ENCODE data around the gene MSL1. TPM values are rescaled to one million over a fixed set of nuclear protein-coding genes. Genes with fewer than 3 reads are reported as not detected.

The MSL1 gene
- total and polyA plus RNA-seq, 2 of the 13 experiments (the other 11 are each of a cell fraction or from before 2014, with no cell fraction given) = 63.8 to 88.5 TPM

- peak; percentile 17; the same call in 1 of the 2 replicates for TF ChIP-seq ZNF580 (CRISPR knock-in tag; IDR thresholded peaks at IDR 0.05; ENCODE audit: borderline replicate concordance, low read depth)
- peak; percentile 84 for TF ChIP-seq NR2F6 (IDR thresholded peaks at IDR 0.05)
- TF ChIP-seq NR2F6 (CRISPR knock-in tag; IDR thresholded peaks at IDR 0.05) = peak; percentile 87
- no peak for TF ChIP-seq ZSCAN21 (CRISPR knock-in tag; IDR thresholded peaks at IDR 0.05; ENCODE audit: borderline replicate concordance)
- TF ChIP-seq THYN1 (CRISPR knock-in tag; IDR thresholded peaks at IDR 0.05; ENCODE audit: borderline replicate concordance, low read depth) = no peak
- peak; percentile 40; the same call in 1 of the 2 replicates for TF ChIP-seq ZSCAN20 (CRISPR knock-in tag; IDR thresholded peaks at IDR 0.05; ENCODE audit: borderline replicate concordance)
- 0 out of 2 replicates have a peak, but pooled peaks have one; percentile 55 for TF ChIP-seq ZSCAN29 (CRISPR knock-in tag; conservative IDR thresholded peaks at IDR 0.05)
- TF ChIP-seq ZFY (CRISPR knock-in tag; IDR thresholded peaks at IDR 0.05) = no peak
- no peak for TF ChIP-seq CBX2 (IDR thresholded peaks at IDR 0.05; ENCODE audit: low read depth, low read length)
- TF ChIP-seq CBX2 (CRISPR knock-in tag; IDR thresholded peaks at IDR 0.05; ENCODE audit: low read depth) = no peak
- TF ChIP-seq, protein P1, sequence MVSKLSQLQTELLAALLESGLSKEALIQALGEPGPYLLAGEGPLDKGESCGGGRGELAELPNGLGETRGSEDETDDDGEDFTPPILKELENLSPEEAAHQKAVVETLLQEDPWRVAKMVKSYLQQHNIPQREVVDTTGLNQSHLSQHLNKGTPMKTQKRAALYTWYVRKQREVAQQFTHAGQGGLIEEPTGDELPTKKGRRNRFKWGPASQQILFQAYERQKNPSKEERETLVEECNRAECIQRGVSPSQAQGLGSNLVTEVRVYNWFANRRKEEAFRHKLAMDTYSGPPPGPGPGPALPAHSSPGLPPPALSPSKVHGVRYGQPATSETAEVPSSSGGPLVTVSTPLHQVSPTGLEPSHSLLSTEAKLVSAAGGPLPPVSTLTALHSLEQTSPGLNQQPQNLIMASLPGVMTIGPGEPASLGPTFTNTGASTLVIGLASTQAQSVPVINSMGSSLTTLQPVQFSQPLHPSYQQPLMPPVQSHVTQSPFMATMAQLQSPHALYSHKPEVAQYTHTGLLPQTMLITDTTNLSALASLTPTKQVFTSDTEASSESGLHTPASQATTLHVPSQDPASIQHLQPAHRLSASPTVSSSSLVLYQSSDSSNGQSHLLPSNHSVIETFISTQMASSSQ (IDR thresholded peaks at IDR 0.05; ENCODE audit: low read depth) = no peak
- TF ChIP-seq, protein P1 (CRISPR knock-in tag; IDR thresholded peaks at IDR 0.05; ENCODE audit: borderline replicate concordance) = no peak
- 0 out of 2 replicates have a peak, but pooled peaks have one; percentile 25 for TF ChIP-seq KDM1A (CRISPR knock-in tag; IDR thresholded peaks at IDR 0.05)
- TF ChIP-seq SRSF1 (optimal IDR thresholded peaks at IDR 0.05; ENCODE audit: low read depth, low read length) = peak; percentile 4
- TF ChIP-seq, protein P2, sequence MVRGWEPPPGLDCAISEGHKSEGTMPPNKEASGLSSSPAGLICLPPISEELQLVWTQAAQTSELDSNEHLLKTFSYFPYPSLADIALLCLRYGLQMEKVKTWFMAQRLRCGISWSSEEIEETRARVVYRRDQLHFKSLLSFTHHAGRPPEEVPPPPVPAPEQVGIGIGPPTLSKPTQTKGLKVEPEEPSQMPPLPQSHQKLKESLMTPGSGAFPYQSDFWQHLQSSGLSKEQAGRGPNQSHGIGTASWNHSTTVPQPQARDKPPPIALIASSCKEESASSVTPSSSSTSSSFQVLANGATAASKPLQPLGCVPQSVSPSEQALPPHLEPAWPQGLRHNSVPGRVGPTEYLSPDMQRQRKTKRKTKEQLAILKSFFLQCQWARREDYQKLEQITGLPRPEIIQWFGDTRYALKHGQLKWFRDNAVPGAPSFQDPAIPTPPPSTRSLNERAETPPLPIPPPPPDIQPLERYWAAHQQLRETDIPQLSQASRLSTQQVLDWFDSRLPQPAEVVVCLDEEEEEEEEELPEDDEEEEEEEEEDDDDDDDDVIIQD (CRISPR knock-in tag; IDR thresholded peaks at IDR 0.05; ENCODE audit: low read depth) = no peak
- TF ChIP-seq, protein P3, sequence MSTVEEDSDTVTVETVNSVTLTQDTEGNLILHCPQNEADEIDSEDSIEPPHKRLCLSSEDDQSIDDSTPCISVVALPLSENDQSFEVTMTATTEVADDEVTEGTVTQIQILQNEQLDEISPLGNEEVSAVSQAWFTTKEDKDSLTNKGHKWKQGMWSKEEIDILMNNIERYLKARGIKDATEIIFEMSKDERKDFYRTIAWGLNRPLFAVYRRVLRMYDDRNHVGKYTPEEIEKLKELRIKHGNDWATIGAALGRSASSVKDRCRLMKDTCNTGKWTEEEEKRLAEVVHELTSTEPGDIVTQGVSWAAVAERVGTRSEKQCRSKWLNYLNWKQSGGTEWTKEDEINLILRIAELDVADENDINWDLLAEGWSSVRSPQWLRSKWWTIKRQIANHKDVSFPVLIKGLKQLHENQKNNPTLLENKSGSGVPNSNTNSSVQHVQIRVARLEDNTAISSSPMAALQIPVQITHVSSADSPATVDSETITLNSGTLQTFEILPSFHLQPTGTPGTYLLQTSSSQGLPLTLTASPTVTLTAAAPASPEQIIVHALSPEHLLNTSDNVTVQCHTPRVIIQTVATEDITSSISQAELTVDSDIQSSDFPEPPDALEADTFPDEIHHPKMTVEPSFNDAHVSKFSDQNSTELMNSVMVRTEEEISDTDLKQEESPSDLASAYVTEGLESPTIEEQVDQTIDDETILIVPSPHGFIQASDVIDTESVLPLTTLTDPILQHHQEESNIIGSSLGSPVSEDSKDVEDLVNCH (CRISPR knock-in tag; IDR thresholded peaks at IDR 0.05) = no peak
- no peak for TF ChIP-seq WIZ (CRISPR knock-in tag; IDR thresholded peaks at IDR 0.05)
- no peak for TF ChIP-seq SOX6 (IDR thresholded peaks at IDR 0.05)
- no peak for TF ChIP-seq SOX6 (CRISPR knock-in tag; IDR thresholded peaks at IDR 0.05)
- TF ChIP-seq ZNF766 (CRISPR knock-in tag; IDR thresholded peaks at IDR 0.05; ENCODE audit: borderline replicate concordance) = peak; percentile 76; the same call in 1 of the 2 replicates
- TF ChIP-seq CCAR2 (optimal IDR thresholded peaks at IDR 0.05; ENCODE audit: low read depth, low read length) = no peak
- peak; percentile 95; the same call in 1 of the 2 replicates for TF ChIP-seq SMYD3 (CRISPR knock-in tag; IDR thresholded peaks at IDR 0.05)
- TF ChIP-seq NFYC (CRISPR knock-in tag; IDR thresholded peaks at IDR 0.05) = 0 out of 2 replicates have a peak, but pooled peaks have one; percentile 15
- TF ChIP-seq ZNF446 (CRISPR knock-in tag; IDR thresholded peaks at IDR 0.05) = peak; percentile 17; the same call in 1 of the 2 replicates
- TF ChIP-seq TARDBP (CRISPR knock-in tag; IDR thresholded peaks at IDR 0.05) = peak; percentile 42; the same call in 1 of the 2 replicates
These were observed 17.8 kb downstream of the MSL1 start (continued) for GRCh38 chr17:40139566-40140058.
